ENCODE measurements around the gene KRT80.
A peak's percentile ranks its signal among the peaks of the same experiment; 100 is the strongest.

Gene KRT80

DNA sequence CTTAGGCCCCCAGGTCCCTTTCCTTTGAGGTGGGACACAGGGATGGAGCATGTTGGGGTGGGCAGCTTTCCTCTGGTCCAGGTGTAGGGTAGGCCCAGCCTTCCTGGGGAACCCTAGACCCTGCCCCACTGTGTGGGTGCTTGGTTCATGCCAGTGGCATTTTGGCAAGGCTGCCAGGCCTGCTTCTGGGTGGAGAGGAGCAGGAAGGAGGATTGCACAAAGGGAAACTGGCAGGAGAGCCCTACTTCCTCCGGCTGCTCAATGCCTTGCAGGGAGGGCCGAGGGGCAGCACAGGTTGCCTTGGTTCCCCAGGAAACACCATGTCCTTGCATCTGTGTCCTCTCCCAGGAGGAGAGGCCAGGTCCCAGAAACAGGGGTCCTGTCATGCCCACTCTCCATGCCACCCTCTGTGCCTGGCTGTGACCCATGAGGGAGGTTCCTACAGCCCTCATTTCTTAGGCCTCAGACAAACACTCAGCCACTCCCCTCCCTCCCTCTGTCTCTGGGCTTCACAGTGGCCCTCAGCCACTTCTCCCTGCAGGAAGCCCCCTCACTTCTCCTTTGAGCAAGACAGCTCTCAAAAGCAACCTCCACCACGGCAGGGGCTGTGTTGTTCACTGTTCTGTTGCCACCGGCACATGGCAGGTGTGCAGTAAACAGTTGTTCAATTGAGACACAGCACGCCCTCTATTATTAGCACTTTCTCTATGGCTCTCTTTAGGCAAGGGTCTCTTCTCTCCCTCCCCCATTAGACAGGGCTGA, 6.8 kb upstream of the KRT80 start:
- no peak for DNase-seq (ENCODE audit: low spot score)

DNA sequence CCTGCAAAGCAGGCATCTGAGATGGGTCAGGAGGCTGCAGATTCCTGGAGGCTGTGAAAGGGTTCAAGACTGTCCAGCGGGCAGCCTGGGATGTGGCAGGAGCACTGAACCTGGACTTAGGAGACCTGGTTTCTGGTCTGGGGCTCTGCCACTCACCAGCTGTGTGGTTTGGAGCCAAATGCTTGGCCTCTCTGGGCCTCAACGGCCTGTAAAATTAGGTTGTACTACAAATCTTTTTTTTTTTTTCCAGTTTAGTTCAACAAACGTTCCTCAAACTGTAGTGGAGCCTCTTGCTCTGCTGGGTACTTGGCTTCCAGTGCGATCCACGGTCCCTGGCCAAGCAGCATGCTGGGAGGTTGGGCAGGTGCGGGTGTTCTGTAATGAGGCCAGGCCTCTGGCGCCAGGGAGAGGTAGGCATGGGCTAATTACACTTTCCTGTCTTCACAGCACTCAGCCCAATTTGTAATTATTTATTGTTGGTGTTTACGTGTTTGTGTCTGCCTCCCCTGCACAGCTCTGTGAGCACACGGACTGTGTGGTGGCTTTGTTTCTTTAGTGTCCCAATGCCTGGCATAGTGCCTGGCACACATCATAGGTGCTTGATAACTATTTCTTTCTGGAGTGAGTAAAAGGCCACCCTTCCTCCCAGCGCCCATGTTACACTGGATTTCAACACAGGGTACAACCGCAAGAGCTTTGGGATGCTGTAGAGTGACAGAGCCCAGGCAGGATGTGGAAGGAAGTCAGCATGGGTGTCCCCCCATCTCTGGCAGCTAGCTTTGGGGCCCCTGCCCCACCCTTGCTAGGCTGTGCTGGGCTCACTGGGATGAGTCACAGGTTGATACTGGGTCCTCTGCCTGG, 5.8 kb upstream of the KRT80 start:
- DNase-seq (ENCODE audit: low spot score), result peak; percentile 72

DNA sequence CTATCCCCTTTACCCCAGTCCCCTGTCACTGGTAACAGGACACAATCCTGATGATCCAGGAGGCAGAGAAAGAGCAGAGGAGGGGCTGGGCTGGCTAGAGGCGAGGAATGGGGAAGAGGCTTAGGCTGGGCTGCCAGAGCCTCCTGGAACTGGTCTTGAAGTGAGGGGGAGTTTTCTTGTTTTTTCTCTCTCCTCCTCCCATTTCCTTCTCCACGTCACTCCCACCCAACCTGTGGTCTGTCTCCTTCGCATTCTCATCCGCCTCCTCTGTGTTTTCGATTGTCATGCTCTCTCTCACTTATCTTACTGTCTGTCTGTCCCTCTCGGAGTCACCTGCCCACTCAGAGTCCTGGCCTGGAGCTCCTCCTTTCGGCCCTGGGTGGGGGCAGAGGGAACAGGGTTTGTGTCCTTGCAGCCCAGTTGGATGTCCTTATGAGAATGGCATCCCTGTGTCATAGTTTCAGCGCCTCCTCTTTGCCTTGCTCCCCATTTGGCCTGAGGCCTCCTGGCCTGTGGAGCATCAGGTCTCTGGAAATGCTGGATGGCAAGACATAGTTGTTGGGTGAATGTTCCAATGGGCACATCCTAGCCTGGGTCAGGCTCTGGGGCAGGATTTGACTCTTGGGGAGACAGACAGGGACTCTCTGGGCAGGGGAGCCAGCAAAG, 3.4 kb upstream of the KRT80 start:
- peak; percentile 68 for DNase-seq (ENCODE audit: low spot score)

GRCh38 chr12:52193991-52194390, 2.2 kb upstream of the KRT80 start:
- DNase-seq (ENCODE audit: low spot score), result no peak

DNA sequence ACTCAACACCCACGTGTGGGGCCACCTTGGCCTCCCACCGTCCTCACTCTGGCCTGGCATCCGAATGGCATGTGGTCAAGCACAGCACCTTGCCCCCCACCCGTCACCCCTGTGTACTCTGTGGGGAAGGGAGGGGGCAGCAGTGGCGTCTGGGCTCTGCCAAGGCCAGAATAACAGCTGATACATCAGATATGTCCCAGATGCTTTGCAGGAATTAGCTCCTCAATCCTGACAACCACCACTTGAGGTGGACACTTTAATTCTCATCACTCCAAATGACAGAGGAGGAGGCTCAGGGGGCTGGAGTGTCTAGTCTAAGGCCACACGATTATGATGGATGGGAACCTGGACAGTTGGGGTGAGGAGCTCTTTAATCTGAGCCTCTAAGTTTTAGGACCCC, 1.7 kb upstream of the KRT80 start:
- DNase-seq (ENCODE audit: low spot score), result no peak

DNA sequence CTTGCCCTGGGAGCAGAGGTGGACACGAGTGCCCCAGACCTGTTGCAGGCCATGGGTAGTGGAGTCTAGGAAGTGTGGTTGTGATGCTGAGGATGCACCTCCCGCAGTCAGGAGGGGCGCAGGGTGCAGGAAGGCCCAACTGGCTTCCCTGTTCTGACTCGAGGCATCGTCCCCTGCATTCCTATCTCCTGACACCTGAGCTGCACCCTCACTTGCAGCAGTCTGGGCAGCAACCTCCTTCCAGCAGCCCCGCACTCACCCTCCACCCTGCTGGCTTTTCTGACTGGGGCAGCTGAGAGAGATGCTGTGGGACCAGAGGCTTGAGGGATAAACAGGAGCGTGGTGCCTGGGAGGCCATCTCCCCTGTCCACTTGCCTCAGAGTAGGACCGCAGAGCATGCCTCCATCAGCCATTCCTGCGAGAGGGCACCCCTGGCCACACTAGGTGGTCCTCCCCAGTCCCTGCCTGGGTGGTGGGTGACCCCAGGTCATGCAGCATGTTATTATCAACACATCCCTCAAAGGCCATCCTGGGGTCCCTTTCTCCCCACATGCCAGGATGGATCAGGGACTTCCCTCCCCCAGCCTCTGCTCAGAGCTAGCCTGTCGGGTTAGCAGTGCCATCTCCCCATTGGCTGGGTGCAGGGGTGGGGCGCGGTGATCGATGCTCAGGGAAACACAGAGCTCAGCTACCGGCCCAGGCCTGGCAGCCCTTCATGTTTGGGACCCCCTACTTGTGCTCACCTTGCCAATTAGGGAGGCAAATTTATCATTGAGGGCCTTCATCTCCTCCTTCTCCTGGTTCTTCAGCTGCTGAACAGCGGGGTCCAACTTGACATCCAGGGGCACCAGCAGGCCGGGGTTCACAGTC, 719 bp downstream of the KRT80 start:
- no peak for DNase-seq (ENCODE audit: low spot score)

DNA sequence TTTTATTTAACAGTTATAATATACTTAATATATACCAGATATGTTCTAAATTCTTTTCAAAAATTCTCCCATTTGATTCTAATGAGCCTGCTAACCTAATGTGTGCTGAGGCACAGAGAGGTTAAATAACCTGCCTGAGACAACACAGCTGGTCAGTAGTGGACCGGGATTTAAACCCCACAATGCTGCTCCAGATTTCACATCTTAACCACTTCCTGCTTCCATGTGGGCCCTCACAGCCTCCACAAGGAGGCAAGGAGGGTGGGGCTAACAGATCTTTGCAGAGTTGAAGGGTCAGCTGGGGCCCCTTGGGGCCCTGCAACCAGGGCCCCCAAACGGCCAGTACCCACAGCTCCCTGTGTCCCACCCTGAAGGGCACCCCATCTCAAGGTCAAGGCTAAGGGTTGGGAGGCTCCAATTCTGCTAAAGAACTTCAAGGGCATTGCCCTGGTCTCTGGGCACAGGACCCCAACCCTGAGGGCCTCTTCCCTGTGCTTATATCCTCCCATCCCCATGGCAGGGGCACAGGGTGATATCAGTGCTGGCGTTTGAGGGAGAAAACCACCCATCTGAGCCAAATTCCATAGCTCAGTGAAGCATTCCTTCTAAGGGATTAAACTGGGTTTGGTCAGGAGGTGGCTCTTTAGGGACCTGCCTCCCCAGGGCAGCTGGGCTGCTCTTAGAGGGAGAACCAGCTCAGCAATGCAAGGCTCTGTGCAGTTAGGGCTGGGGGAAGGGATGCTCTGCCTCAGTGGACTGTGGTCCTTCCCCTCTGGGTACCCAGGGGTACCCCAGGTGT, 2.2 kb downstream of the KRT80 start:
- no peak for DNase-seq (ENCODE audit: low spot score)

GRCh38 chr12:52188658-52189057, 3.2 kb downstream of the KRT80 start:
- no peak for DNase-seq (ENCODE audit: low spot score)

- DNase-seq (ENCODE audit: low spot score), result no peak
Measured at GRCh38 chr12:52187640-52188039, 4.2 kb downstream of the KRT80 start.

DNA sequence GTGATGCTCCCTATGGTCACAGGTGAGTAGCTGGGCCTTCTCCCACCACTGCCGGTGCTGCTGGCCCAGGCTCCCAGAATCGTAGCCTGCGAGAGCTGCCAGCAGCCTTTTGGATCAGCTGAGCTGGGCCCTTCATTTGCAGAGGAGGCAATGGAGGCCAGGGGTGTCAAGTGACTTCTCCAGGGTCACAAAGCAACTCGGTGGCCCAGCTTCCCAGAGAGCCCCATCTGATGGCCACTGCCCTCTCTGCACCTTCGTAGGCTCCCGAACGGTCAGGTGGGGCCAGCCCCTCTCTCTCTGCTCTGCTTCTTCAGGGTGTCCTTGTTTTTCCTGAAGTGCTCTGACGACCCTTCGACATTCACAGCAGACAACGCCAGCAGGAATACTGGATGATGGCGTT, 4.6 kb downstream of the KRT80 start:
- DNase-seq (ENCODE audit: low spot score), result no peak

DNA sequence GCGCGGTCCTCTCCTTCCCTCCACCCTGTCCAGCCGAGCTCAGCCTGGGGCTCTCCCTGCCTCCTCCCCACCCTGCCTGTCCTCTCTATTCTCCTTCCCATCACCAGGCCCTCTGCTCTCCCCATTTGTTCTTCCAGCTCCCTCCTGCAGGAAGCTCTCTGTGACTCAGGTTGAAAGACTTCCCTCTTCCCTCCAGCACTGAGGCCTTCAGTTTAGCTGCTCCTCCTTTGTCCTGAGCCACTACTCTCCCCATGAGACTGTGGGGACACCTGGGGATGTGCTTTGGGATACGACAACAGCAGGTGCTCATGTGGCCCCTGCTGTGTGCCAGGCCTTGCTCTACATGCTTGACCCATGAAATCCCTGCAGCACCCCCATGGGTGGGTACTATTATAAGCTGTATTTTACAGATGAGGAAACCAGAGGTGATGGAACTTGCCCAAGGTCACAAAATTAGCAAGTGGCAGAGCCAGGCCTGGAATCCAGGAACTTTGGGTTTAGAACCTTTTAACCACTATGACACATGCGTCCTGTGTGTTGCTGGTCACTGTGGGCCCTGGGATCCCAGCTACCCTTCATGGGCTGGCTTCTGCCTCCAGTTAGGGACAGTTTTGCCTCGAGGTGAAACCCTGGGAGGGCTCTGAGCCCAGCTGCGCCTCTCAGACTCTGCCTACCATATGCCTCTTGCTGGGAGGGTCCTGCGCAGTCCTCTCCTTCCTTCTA, 5.5 kb downstream of the KRT80 start:
- peak; percentile 87 for DNase-seq (ENCODE audit: low spot score)

DNA sequence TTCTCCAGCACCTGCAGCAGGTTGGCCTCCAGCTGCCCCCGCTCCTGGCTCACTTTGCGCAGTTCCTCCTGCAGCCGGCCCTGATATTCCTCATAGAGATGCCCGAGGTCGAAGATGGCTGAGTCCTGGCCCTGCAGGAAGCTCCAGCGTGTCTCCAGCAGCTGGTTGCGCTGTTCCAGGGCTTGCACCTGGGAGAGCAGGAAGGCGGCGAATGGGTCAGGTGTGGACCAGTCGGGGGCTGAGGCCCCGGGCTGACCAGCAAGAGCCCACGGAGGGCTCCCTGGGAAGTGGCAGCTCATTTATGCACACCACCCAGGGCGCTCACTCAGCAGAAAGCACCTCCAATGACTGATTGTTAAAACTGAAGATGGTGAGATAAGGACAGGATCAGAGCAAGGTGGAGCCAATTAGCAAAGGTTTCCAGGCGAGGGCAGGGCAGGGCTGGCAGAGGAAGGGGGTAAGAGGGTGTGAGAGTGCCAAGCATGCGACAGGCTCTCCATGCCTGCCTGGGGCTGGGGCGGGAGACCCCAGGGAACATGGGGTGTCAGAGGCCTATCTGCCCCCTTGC, 6.3 kb downstream of the KRT80 start:
- DNase-seq (ENCODE audit: low spot score), result no peak

GRCh38 chr12:52184813-52185212, 7.0 kb downstream of the KRT80 start:
- no peak for DNase-seq (ENCODE audit: low spot score)

DNA sequence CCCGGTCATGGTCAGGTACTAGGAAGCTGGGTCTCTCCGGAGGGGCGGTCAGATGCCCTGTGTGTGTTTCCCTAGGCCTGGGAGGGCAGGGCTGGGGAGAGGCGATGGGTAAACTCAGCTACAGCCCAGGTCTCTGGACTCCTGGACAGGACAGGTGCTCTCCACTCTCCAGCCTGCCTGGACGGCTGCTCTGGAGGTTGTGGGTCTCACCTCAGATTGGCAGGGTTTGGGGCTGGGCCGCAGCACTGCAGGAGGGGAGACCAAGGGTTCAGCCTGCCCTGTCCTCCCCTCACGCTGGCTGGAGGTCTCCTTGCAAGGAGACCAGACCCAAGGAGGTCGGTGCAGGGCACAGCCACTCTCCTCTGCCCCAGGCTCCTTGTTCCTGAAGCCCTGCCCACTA, 7.8 kb downstream of the KRT80 start:
- DNase-seq (ENCODE audit: low spot score), result no peak

- no peak for DNase-seq (ENCODE audit: low spot score)
Measured at GRCh38 chr12:52183544-52183910, 8.3 kb downstream of the KRT80 start.

- no peak for DNase-seq (ENCODE audit: low spot score)
Measured at GRCh38 chr12:52182898-52183543, 8.8 kb downstream of the KRT80 start.

- no peak for DNase-seq (ENCODE audit: low spot score)
Measured at GRCh38 chr12:52182384-52182783, 9.4 kb downstream of the KRT80 start.

- DNase-seq (ENCODE audit: low spot score), result no peak
Measured at GRCh38 chr12:52181746-52182145, 10.1 kb downstream of the KRT80 start.

DNA sequence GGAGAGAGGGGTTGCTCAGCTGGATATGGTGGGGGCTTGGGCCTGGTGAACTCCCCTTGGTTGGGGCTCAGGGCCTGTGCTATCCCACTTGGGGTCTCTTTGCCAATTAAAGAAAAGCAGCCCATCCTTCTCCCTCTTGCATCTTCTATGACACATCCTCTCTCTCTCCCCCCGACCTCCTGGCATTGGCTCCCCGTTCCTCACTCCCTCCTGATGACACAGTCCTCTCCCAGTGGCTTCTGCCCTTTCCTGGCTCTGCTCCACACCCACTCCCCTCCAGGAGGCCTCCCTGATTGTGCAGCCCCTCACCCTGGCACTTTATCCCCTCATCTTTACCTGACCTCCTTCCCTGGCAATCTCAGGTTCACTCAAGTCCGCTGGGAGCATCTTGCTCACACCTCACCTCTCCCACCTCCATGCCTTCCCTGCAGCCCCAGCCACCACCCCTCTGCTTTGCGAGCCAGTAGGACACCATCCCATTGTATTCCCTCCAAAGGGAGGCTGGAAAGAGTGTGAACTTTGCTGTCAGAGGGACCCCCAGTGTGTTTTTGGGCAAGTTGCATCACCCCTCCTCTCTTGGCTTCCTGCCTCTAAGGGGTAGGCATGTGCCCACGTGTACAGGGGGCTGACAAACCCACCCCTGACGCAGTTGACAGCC, 10.7 kb downstream of the KRT80 start:
- DNase-seq (ENCODE audit: low spot score), result no peak

Measured in SW480 (cell line).